K562 (cell line): ENCODE results near the gene ARMH3. TPM values are rescaled to one million over a fixed set of nuclear protein-coding genes. Genes with fewer than 3 reads are reported as not detected.

Source experiments
- ATAC-seq: fragments of 200-7000 bp; cut with Tn5 transposase; 3 replicates; pipeline ENCODE4 v1.9.1; 2020; ENCODE audit warnings: moderate library complexity
- BruUV-seq: library from RNA; stranded (reverse); fragments of 400-500 nt; replicated peaks from 2 replicates; lab custom pipeline; 2021; lab: Mats Ljungman, UMichigan
- CTCF ChIA-PET: fragments of 300-600 bp; formaldehyde crosslinking; extraction: SDS; loops from one replicate; lab custom pipeline; 2021; ENCODE audit warnings: low intra/inter-chr PET ratio; lab: Yijun Ruan, JAX
- POLR2A ChIA-PET: fragments of 300-600, 350-650 bp; sonication (Branson Sonifier 250); formaldehyde crosslinking; extraction: SDS; loops from one replicate; lab custom pipeline; 2021; ENCODE audit warnings: antibody characterized with exemption, inconsistent platforms; lab: Yijun Ruan, JAX
- DNase-seq, 4 experiments: peaks; one replicate each; pipeline versions ENCODE4 v3.0.0 to v3.0.0-alpha.2; 2011 to 2018; ENCODE audit warnings: low spot score in 3 of 4, mixed read lengths in 3 of 4; ENCODE audit errors: extremely low read depth in 1 of 4
- FAIRE-seq: peaks from 2 replicates; lab custom pipeline; 2011; peaks lifted over from hg19 to GRCh38; lab: Jason Lieb, UNC
- H2AFZ ChIP-seq: 2 replicates; pipeline ENCODE4 v1.6.0; 2011; ENCODE audit warnings: low read depth, low read length, control low read depth, inconsistent platforms
- H3K27ac ChIP-seq: fragments of 200-600 bp; 3 replicates; pipeline ENCODE4 v1.8.0; 2011; ENCODE audit warnings: low read depth, mild to moderate bottlenecking, control low read depth, inconsistent platforms, low read length, moderate library complexity, mixed read lengths; ENCODE audit errors: extremely low read depth
- H3K27me3 ChIP-seq, 2 experiments: fragments of 300-600 bp in 1 of 2; 2 replicates in 1 of 2; 3 replicates in 1 of 2; pipeline versions ENCODE4 v1.6.0 to v1.8.0; 2011; ENCODE audit warnings: inconsistent platforms in 2 of 2, low read length in 2 of 2, mild to moderate bottlenecking in 1 of 2, mixed read lengths in 1 of 2, moderate library complexity in 1 of 2; ENCODE audit not compliant: control insufficient read depth in 2 of 2, insufficient read depth in 2 of 2
- H3K36me3 ChIP-seq: fragments of 300-600 bp; 3 replicates; pipeline ENCODE4 v1.8.0; 2011; ENCODE audit warnings: mild to moderate bottlenecking, low read length, inconsistent platforms; ENCODE audit not compliant: control insufficient read depth, insufficient read depth
- H3K4me1 ChIP-seq, 2 experiments: fragments of 200-600 bp in 1 of 2; replicated peaks in 1 of 2; 2 replicates in 1 of 2; 3 replicates in 1 of 2; pipeline versions ENCODE4 v1.5.1 to v1.8.0; 2011; ENCODE audit warnings: inconsistent platforms in 2 of 2, low read length in 2 of 2, mild to moderate bottlenecking in 1 of 2, mixed read lengths in 1 of 2, moderate library complexity in 1 of 2; ENCODE audit not compliant: control insufficient read depth in 2 of 2, insufficient read depth in 2 of 2
- H3K4me2 ChIP-seq: 2 replicates; pipeline ENCODE4 v1.6.1; 2011; ENCODE audit warnings: low read length, control low read depth, inconsistent platforms, mixed read lengths; ENCODE audit not compliant: insufficient read depth
- H3K4me3 ChIP-seq: fragments of 200-600 bp; sonication (generic), shearing (Covaris generic); 2 replicates; pipeline ENCODE4 v1.5.1; 2016; ENCODE audit warnings: control low read depth, inconsistent platforms
- H3K79me2 ChIP-seq: fragments of 200-600 bp; 3 replicates; pipeline ENCODE4 v1.8.0; 2011; ENCODE audit warnings: low read length, inconsistent platforms; ENCODE audit not compliant: control insufficient read depth, insufficient read depth
- H3K9ac ChIP-seq, 2 experiments: 2 replicates each; pipeline versions ENCODE4 v1.6.0 to v1.6.1; 2011; ENCODE audit warnings: low read depth in 2 of 2, low read length in 2 of 2, control low read depth in 1 of 2, inconsistent platforms in 1 of 2, mild to moderate bottlenecking in 1 of 2, mixed read lengths in 1 of 2; ENCODE audit not compliant: insufficient read depth in 1 of 2
- H3K9me1 ChIP-seq: one replicate; pipeline ENCODE4 v1.6.0; 2011; ENCODE audit warnings: inconsistent platforms, mild to moderate bottlenecking, low read length, moderate library complexity; ENCODE audit not compliant: control insufficient read depth, insufficient read depth
- H3K9me3 ChIP-seq: replicated peaks from 2 replicates; pipeline ENCODE4 v1.5.1; 2011; ENCODE audit warnings: low read depth, low read length, inconsistent platforms; ENCODE audit not compliant: control insufficient read depth, insufficient read depth
- H4K20me1 ChIP-seq: replicated peaks from 2 replicates; pipeline ENCODE4 v1.6.1; 2011; ENCODE audit warnings: low read length, inconsistent platforms, mixed read lengths; ENCODE audit not compliant: control insufficient read depth, insufficient read depth
- ATF7 ChIP-seq: fragments of 450-650 bp; IDR thresholded peaks from 2 replicates; pipeline ENCODE4 v1.7.1; 2014; ENCODE audit warnings: mild to moderate bottlenecking, moderate library complexity
- NCOA4 ChIP-seq: fragments of 450-650 bp; IDR thresholded peaks from 2 replicates; pipeline ENCODE4 v1.6.1; 2018; ENCODE audit warnings: mild to moderate bottlenecking; ENCODE audit not compliant: partially characterized antibody
- PTBP1 ChIP-seq: fragments of 200-400 bp; formaldehyde crosslinking; IDR thresholded peaks from 2 replicates; pipeline ENCODE4 v1.6.1; 2017; ENCODE audit warnings: low read depth, low read length
- TRIM28 ChIP-seq: fragments of 450-650 bp; IDR thresholded peaks from 2 replicates; pipeline ENCODE4 v1.6.1; 2017
- WGBS: fragments of 100-300 bp; shearing (Covaris generic); methylation state at CpG from one replicate; pipeline ENCODE4 v1.1.6; 2016; ENCODE audit warnings: low coverage, mixed read lengths; ENCODE audit not compliant: insufficient coverage; ENCODE audit errors: missing lambda C conversion rate; 5-methylcytosine and 5-hydroxymethylcytosine counted together
- in situ Hi-C: fragments of 300-500 bp; cut with MboI; formaldehyde crosslinking; loops from 4 replicates; pipeline ENCODE4 v1.15.0; 2018; ENCODE audit warnings: inconsistent platforms, mixed read lengths
- intact Hi-C: fragments of 100-400 bp; cut with micrococcal nuclease; formaldehyde crosslinking; loops from 2 replicates; pipeline ENCODE4 v1.14.2; 2022
- polyA plus RNA-seq, 8 experiments: library from polyadenylated mRNA; depleted of rRNA in 4 of 8; stranded (reverse) in 5 of 8; unstranded in 3 of 8; fragments of >200 nt; fragmentation: Nextera tagmentation in 2 of 8; fragmentation: Illumina TruSeq in 1 of 8; extraction: Ambion mirVana in 2 of 8; extraction: Trizol in 1 of 8; gene quantifications; 2 replicates each; pipeline versions ENCODE4 v1.2.1 to v1.2.3, GENCODE V29; 2011 to 2014; ENCODE audit warnings: inconsistent platforms in 1 of 8, missing spikeins in 1 of 8
- total RNA-seq, 7 experiments: library from RNA; depleted of rRNA in 6 of 7; stranded (reverse); fragments of >200 nt in 6 of 7; fragmentation: Illumina TruSeq in 2 of 7; extraction: Trizol in 2 of 7; gene quantifications; 2 replicates each; pipeline versions ENCODE4 v1.2.1 to v1.2.3, GENCODE V29; 2011 to 2021; ENCODE audit warnings: low replicate concordance in 1 of 7
- TF ChIP-seq, protein P1 (sequence below): fragments of 250-450 bp; sonication (Bioruptor Pico); IDR thresholded peaks from 2 replicates; pipeline ENCODE4 v1.8.0; 2022; ENCODE audit warnings: moderate library complexity, mild to moderate bottlenecking, inconsistent platforms

ARMH3 gene
- total and polyA plus RNA-seq, 9 of the 15 experiments (the other 6 are each of a cell fraction or from before 2014, with no cell fraction given), result 0.29 to 0.73 TPM; not detected in 7

DNA sequence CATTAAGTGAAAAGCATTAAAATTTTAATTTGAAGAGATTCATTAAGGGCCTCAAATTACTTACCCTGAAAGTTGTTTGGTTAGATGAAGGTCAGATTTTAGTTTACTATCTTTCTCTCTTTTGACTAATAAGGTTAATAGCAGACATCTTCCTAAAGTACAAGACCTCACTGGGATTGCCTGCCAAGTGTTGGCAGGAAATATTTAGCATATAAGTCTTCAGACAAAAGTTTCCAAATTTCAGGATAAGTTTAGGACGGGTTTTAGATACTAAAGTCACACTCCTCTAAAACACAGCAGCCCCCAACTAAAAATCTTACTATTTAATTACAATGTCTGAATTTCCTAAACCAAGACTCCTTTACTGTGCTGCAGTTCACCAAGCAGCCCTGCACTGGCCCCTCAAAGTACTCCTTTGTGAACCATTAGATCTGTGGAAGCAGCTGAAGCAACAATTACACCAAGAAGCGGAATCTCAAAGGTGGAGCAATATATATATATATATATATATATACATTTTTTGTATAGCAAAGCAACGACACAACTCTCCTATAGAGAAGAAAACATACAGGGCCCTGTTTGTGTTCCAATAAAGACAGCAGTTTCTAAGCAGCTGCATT lies 121.2 kb downstream of the ARMH3 start:
- POLR2A ChIA-PET, result no interaction called here
- Histone ChIP-seq H3K36me3 (no peaks in the 10 kb centered on the region), H3K9me3 (no peaks in the 10 kb centered on the region), H3K9ac (no peak overlapping the region), H3K4me1 (no peaks in the 10 kb centered on the region), H3K4me2 (no peak overlapping the region), H3K9me1 (no peaks in the 10 kb centered on the region), H3K4me3 (no peak overlapping the region), H2AFZ (no peak overlapping the region), H3K27ac (no peak overlapping the region), H3K79me2 (no peaks in the 10 kb centered on the region), H3K27me3 (no peaks in the 10 kb centered on the region), H4K20me1 (no peaks in the 10 kb centered on the region)
- intact Hi-C loops (no loop called here), in situ Hi-C loops (no loop called here)
- ATAC-seq (no peak), FAIRE-seq (no peak), DNase-seq (no peak)
- no TSS peak for BruUV-seq
- no peak for TF ChIP-seq PTBP1
- TF ChIP-seq, protein P1, sequence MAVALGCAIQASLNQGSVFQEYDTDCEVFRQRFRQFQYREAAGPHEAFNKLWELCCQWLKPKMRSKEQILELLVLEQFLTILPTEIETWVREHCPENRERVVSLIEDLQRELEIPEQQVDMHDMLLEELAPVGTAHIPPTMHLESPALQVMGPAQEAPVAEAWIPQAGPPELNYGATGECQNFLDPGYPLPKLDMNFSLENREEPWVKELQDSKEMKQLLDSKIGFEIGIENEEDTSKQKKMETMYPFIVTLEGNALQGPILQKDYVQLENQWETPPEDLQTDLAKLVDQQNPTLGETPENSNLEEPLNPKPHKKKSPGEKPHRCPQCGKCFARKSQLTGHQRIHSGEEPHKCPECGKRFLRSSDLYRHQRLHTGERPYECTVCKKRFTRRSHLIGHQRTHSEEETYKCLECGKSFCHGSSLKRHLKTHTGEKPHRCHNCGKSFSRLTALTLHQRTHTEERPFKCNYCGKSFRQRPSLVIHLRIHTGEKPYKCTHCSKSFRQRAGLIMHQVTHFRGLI, result no peak
- TF ChIP-seq ATF7, result no peak
- no peak for TF ChIP-seq NCOA4
- TF ChIP-seq TRIM28, result no peak
- CTCF ChIA-PET, result no interaction called here
- WGBS, result no CpG with 5 or more reads among the region's 3 CpGs
